GM10266 (cell line): ENCODE data around the gene FLG.

ENCODE experiments used
- DNase-seq: peaks from one replicate; pipeline ENCODE4 v3.0.0; 2012; ENCODE audit errors: extremely low spot score
- CTCF ChIP-seq: IDR thresholded peaks from 2 replicates; pipeline ENCODE4 v1.5.1; 2012; ENCODE audit warnings: mild to moderate bottlenecking, low read depth; ENCODE audit not compliant: control insufficient read depth, insufficient read depth; ENCODE audit errors: missing control alignments

FLG gene

GRCh38 chr1:152325111-152325510 is at the start of gene FLG:
TSS of gene FLG (minus strand) at chr1:152325239. CDS start at chr1:152315456, 9,783 bp downstream.
- no peak for DNase-seq
- TF ChIP-seq CTCF = no peak

DNA sequence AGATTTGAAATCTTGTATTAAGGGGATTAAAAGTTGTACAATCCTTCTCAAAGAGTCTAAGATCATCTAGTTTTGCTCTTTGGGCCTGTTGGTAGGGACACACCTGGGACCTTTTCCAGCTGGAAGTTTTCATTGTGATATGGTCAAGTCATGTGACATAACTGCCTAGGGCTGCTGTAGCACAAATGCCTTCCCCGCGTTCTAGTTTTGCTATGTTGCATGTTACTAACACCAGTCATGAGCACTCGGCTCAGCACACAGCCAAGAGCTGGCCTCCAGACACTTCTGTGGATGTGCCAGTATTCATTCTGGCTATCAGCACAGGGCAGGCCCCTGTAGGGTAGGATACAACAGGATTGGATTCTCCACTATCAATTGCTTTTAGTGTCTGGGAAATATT is 49.4 kb upstream of the FLG start:
- no peak for TF ChIP-seq CTCF
- no peak for DNase-seq

DNA sequence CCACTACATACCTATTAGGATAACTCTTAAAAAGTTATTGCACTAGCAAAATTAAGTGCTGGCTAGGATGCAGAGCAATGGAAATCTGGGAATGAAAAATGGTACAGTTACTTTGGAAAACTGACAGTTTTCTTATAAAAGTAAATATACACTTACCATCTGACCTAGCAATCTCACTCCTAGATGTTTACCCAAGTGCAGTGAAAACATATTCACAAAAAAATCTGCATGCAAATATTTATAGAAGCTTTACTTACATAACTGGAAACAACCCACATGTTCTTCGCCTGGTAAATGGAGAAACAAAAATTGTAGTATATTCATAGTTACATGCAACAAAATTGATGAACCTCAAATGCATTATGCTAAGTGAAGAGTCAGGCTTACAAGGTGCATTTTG is 47.6 kb upstream of the FLG start:
- TF ChIP-seq CTCF = no peak
- DNase-seq = no peak

DNA sequence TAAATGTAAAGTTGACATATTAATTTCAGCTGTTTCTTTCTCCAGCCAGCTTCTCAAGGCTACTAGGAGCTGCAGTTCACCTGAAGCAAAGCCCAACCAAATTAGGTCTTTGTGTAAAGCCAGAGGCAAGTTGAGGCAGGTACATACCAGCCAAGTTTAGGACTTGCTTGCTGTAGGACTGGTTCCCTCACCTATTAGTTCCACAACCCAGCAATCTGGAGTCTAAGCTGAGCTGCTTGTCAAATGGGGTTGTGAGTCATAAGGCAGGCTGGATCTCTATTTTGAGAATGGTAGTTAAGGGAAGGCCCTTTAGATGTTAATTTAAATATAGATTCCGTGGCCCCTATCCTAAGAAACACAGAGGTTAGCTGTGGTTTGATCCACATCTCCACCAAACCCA is 42.4 kb upstream of the FLG start:
- no peak for TF ChIP-seq CTCF
- DNase-seq = no peak

DNA sequence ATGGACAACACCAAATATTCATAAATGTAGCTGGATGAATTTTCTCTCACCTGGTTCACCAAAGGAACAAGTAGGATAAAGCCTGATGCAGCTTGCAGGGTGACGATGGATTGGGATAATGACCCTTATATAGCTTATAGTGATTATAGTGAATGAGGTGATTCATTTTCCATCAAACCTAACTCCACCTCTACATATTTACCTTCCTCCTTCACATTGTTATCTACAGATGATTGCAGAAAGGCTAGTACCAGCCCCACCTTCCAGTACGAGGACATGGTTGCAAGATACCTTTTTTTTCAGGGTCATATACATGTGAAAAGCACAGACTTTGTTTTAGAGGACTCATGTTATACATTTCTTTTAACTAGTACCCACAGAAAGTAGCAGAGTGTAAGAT is 34.9 kb upstream of the FLG start, which contains the start of gene FLG2:
TSS of gene FLG2 (minus strand) at position 101 of the 400 bp plus-strand sequence. CDS start 1,122 bp downstream, outside the sequence.
- no peak for DNase-seq
- no peak for TF ChIP-seq CTCF

- no peak for TF ChIP-seq CTCF
- DNase-seq = no peak
Measured at GRCh38 chr1:152356736-152357135, 31.7 kb upstream of the FLG start.

- no peak for TF ChIP-seq CTCF
Measured at GRCh38 chr1:152349611-152350010, 24.6 kb upstream of the FLG start.

More at GRCh38 chr1:152349611-152350010, 24.6 kb upstream of the FLG start:
- DNase-seq = no peak
